DOHH2 (cell line): Measurements from ENCODE around the gene RAB23.

Experiments used
- EZH2phosphoT487 ChIP-seq: fragments of 200-600 bp; sonication (generic); IDR thresholded peaks from 2 replicates; pipeline ENCODE4 v1.6.1; 2017; ENCODE audit warnings: borderline replicate concordance, mild to moderate bottlenecking, antibody characterized with exemption, low read length, moderate library complexity, mixed read lengths
- TF ChIP-seq, protein P1 (sequence below): fragments of 200-600 bp; sonication (generic); IDR thresholded peaks from one replicate; pipeline ENCODE4 v1.5.1; 2014; ENCODE audit warnings: antibody characterized with exemption, mild to moderate bottlenecking, low read depth, low read length; ENCODE audit not compliant: poor library complexity, severe bottlenecking

DNA sequence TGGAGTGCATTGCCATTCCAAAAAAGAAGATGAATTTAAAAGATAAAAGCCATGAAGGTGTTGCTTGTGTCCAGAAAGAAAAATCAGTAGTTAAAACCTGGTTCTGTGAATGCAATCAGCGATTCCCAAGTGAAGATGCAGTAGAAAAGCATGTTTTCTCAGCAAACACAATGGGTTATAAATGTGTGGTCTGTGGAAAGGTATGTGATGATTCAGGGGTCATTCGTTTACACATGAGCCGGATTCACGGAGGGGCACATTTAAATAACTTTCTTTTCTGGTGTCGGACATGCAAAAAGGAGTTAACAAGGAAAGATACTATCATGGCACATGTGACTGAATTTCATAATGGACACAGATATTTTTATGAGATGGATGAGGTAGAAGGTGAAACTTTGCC lies 74.7 kb downstream of the RAB23 start:
- TF ChIP-seq, protein P1, sequence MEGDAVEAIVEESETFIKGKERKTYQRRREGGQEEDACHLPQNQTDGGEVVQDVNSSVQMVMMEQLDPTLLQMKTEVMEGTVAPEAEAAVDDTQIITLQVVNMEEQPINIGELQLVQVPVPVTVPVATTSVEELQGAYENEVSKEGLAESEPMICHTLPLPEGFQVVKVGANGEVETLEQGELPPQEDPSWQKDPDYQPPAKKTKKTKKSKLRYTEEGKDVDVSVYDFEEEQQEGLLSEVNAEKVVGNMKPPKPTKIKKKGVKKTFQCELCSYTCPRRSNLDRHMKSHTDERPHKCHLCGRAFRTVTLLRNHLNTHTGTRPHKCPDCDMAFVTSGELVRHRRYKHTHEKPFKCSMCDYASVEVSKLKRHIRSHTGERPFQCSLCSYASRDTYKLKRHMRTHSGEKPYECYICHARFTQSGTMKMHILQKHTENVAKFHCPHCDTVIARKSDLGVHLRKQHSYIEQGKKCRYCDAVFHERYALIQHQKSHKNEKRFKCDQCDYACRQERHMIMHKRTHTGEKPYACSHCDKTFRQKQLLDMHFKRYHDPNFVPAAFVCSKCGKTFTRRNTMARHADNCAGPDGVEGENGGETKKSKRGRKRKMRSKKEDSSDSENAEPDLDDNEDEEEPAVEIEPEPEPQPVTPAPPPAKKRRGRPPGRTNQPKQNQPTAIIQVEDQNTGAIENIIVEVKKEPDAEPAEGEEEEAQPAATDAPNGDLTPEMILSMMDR: no peak
- no peak for TF ChIP-seq EZH2phosphoT487
